Body of pancreas (tissue), 4 donors: ENCODE measurements around the gene NELFB. TPM values are rescaled to one million over a fixed set of nuclear protein-coding genes. Genes with fewer than 3 reads are reported as not detected.

Experiments used
- ATAC-seq: fragments of 150-250 bp; one replicate; pipeline ENCODE4 v1.9.1; 2016
- DNase-seq, 4 donors: peaks; one replicate each; pipeline ENCODE4 v3.0.0-alpha.2; 2019
- H3K27ac ChIP-seq, 4 donors: fragments of 200-600 bp; sonication (generic); 1 replicate in 3 of 4; 2 replicates in 1 of 4; pipeline versions ENCODE4 v1.5.1 to v1.6.1; 2016 to 2019; ENCODE audit warnings: mild to moderate bottlenecking in 1 of 4, mixed read lengths in 1 of 4, moderate library complexity in 1 of 4
- H3K27me3 ChIP-seq, 2 donors: fragments of 200-600 bp; sonication (generic); one replicate each; pipeline ENCODE4 v1.6.0; 2016; ENCODE audit warnings: mild to moderate bottlenecking in 1 of 2
- H3K36me3 ChIP-seq, 2 donors: fragments of 200-600 bp; sonication (generic); replicated peaks in 1 of 2; 2 replicates each; pipeline ENCODE4 v1.5.1; 2016; ENCODE audit warnings: low read depth in 2 of 2; ENCODE audit not compliant: insufficient read depth in 1 of 2
- H3K4me1 ChIP-seq: fragments of 200-600 bp; sonication (generic); one replicate; pipeline ENCODE4 v1.6.0; 2016
- H3K4me3 ChIP-seq, 2 donors: fragments of 200-600 bp; sonication (generic); 1 replicate in 1 of 2; 2 replicates in 1 of 2; pipeline ENCODE4 v1.5.1; 2016 to 2019
- H3K9me3 ChIP-seq, 3 donors: fragments of 200-600 bp; sonication (generic); 1 replicate in 2 of 3; 2 replicates in 1 of 3; pipeline ENCODE4 v1.5.1; 2016
- CTCF ChIP-seq, 7 experiments: fragments of 450-650 bp in 4 of 7; fragments of 200-600 bp in 3 of 7; sonication (generic) in 3 of 7; IDR thresholded peaks; one replicate each; pipeline ENCODE4 v1.5.1; 2016 to 2019; ENCODE audit warnings: antibody characterized with exemption in 7 of 7
- POLR2A ChIP-seq, 3 donors: fragments of 450-650 bp; IDR thresholded peaks; one replicate each; pipeline ENCODE4 v1.6.1; 2016; ENCODE audit warnings: antibody characterized with exemption in 3 of 3, mild to moderate bottlenecking in 2 of 3
- WGBS, 2 donors: methylation state at CpG; one replicate each; pipeline ENCODE4 v1.1.5; 2017; 5-methylcytosine and 5-hydroxymethylcytosine counted together
- intact Hi-C: fragments of 100-400 bp; cut with DNase I; formaldehyde crosslinking; loops from one replicate; pipeline ENCODE4 v1.15.1; 2023
- total RNA-seq, 2 donors: library from RNA; depleted of rRNA; stranded (reverse); fragments of >200 nt; gene quantifications; one replicate each; pipeline ENCODE4 v1.1.0, GENCODE V29; 2016

NELFB gene
- total RNA-seq, 2 donors from 2014 or later = 31.3 to 34.2 TPM

GRCh38 chr9:137320555-137321384, 65.6 kb downstream of the NELFB start:
- H3K4me1 ChIP-seq = peaks cover 25% of the 10 kb centered on the region
- H3K27me3 ChIP-seq = no peaks in the 10 kb centered on the region
- intact Hi-C loops = no loop called here
- no peaks in the 10 kb centered on the region for H3K36me3 ChIP-seq
- ATAC-seq (no peak), DNase-seq (no peak)
- WGBS, 2 donors = 68 to 77% methylated on average over 3 to 22 of the region's 24 CpGs
- TF ChIP-seq CTCF (IDR thresholded peaks at IDR 0.05) = no peak
- no peak for TF ChIP-seq POLR2A (IDR thresholded peaks at IDR 0.05)
- no peaks in the 10 kb centered on the region for H3K9me3 ChIP-seq
- peak overlapping the region in 1 of 4 donors; percentile 12 for H3K27ac ChIP-seq
- no peak overlapping the region for H3K4me3 ChIP-seq

- no peak for ATAC-seq
- no peaks in the 10 kb centered on the region for H3K27me3 ChIP-seq
- H3K4me3 ChIP-seq = no peak overlapping the region
- no peaks in the 10 kb centered on the region for H3K9me3 ChIP-seq
- H3K4me1 ChIP-seq = peaks cover 15% of the 10 kb centered on the region
- 86 to 91% methylated on average over 10 to 20 of the region's 22 CpGs for WGBS, 2 donors
- no peaks in the 10 kb centered on the region for H3K36me3 ChIP-seq
- intact Hi-C loops = no loop called here
- no peak overlapping the region for H3K27ac ChIP-seq
- TF ChIP-seq POLR2A (IDR thresholded peaks at IDR 0.05) (no peak), CTCF (IDR thresholded peaks at IDR 0.05) (no peak)
- no peak for DNase-seq
These were observed 66.7 kb downstream of the NELFB start for GRCh38 chr9:137321726-137322361.

Other genes with a start within 250 kb of the NELFB start
- 10 to 100 TPM; 28.7 to 29.6 TPM for gene ABCA2, start 227.1 kb upstream of the NELFB start, total RNA-seq
- gene FUT7, start 223.2 kb upstream of the NELFB start, total RNA-seq = not detected
- gene NPDC1, start 209.2 kb upstream of the NELFB start, total RNA-seq = 100 to 1,000 TPM in 1 of 2 donors, 10 to 100 TPM in 1; 72.1 to 105 TPM
- 1 to 10 TPM; 1.3 to 1.6 TPM for gene ENTPD2, start 201.3 kb upstream of the NELFB start, total RNA-seq
- gene SAPCD2, start 184.8 kb upstream of the NELFB start, total RNA-seq = under 1 TPM; 0.66 to 0.78 TPM
- gene UAP1L1, start 177.8 kb upstream of the NELFB start, total RNA-seq = 1 to 10 TPM; 7.8 to 8.2 TPM
- gene MAN1B1, start 168.3 kb upstream of the NELFB start, total RNA-seq = 10 to 100 TPM; 32.6 to 34.2 TPM
- 100 to 1,000 TPM; 137 to 171 TPM for gene DPP7, start 140.6 kb upstream of the NELFB start, total RNA-seq
- not detected for gene GRIN1, start 116.2 kb upstream of the NELFB start, total RNA-seq
- 1 to 10 TPM in 1 of 2 donors, not detected in 1; 1.3 TPM for gene LRRC26, start 85.3 kb upstream of the NELFB start, total RNA-seq
- not detected for gene TMEM210, start 83.3 kb upstream of the NELFB start, total RNA-seq
- gene ANAPC2, start 66.8 kb upstream of the NELFB start, total RNA-seq = 10 to 100 TPM; 24.1 to 51.7 TPM
- gene SSNA1, start 66.7 kb upstream of the NELFB start, total RNA-seq = 10 to 100 TPM; 62.3 to 79.1 TPM
- gene TPRN, start 54.6 kb upstream of the NELFB start, total RNA-seq = 10 to 100 TPM; 90.0 to 91.3 TPM
- gene TMEM203, start 49.7 kb upstream of the NELFB start, total RNA-seq = 10 to 100 TPM; 11.9 to 18.1 TPM
- gene NDOR1, start 49.6 kb upstream of the NELFB start, total RNA-seq = 10 to 100 TPM; 17.1 to 22.7 TPM
- gene RNF208, start 33.1 kb upstream of the NELFB start, total RNA-seq = 10 to 100 TPM in 1 of 2 donors, under 1 TPM in 1; 0.78 to 14.5 TPM
- gene CYSRT1, start 30.2 kb upstream of the NELFB start, total RNA-seq = not detected
- under 1 TPM in 1 of 2 donors, not detected in 1; 0.26 TPM for gene RNF224, start 27.8 kb upstream of the NELFB start, total RNA-seq
- under 1 TPM in 1 of 2 donors, not detected in 1; 0.33 TPM for gene SLC34A3, start 24.4 kb upstream of the NELFB start, total RNA-seq
- 100 to 1,000 TPM in 1 of 2 donors, 10 to 100 TPM in 1; 79.1 to 171 TPM for gene TUBB4B, start 14.0 kb upstream of the NELFB start, total RNA-seq
- not detected for gene STPG3, start 4.0 kb upstream of the NELFB start, total RNA-seq
- gene TOR4A, start 22.4 kb downstream of the NELFB start, total RNA-seq = 10 to 100 TPM in 1 of 2 donors, 1 to 10 TPM in 1; 9.9 to 12.2 TPM
- gene NRARP, start 46.9 kb downstream of the NELFB start, total RNA-seq = 10 to 100 TPM; 18.4 to 24.4 TPM
- 10 to 100 TPM; 23.3 to 34.9 TPM for gene EXD3, start 167.8 kb downstream of the NELFB start, total RNA-seq
- gene NOXA1, start 168.1 kb downstream of the NELFB start, total RNA-seq = 10 to 100 TPM in 1 of 2 donors, 1 to 10 TPM in 1; 7.3 to 12.9 TPM
- gene ENTPD8, start 186.0 kb downstream of the NELFB start, total RNA-seq = 1 to 10 TPM; 2.0 to 2.3 TPM
- 10 to 100 TPM; 65.4 to 65.9 TPM for gene NSMF, start 204.0 kb downstream of the NELFB start, total RNA-seq